Measurements from ENCODE around the gene SSU72. TPM values are rescaled to one million over a fixed set of nuclear protein-coding genes. Genes with fewer than 3 reads are reported as not detected.

The SSU72 gene
- total RNA-seq, 2 donors from 2014 or later = 80.4 to 90.2 TPM

GRCh38 chr1:1604374-1605033 is 29.8 kb upstream of the SSU72 start:
- DNase-seq (ENCODE audit: low spot score) = no peak
- no peak for TF ChIP-seq CTCF (IDR thresholded peaks at IDR 0.05)
- Histone ChIP-seq H3K27ac (no peak overlapping the region), H3K9me3 (no peaks in the 10 kb centered on the region), H3K27me3 (replicated peaks; ENCODE audit: insufficient read depth) (no peaks in the 10 kb centered on the region), H3K36me3 (no peaks in the 10 kb centered on the region), H3K4me3 (no peak overlapping the region), H3K4me1 (ENCODE audit: control insufficient read depth in 1 of 2, low read depth in 2 of 2) (peaks cover 0 to 8% of the 10 kb centered on the region in 2 donors)
- ATAC-seq (ENCODE audit: insufficient number of reproducible peaks, low FRiP score, low read depth) = no peak

GRCh38 chr1:1603671-1604373 is 29.2 kb upstream of the SSU72 start:
- H3K4me3 ChIP-seq = no peak overlapping the region
- DNase-seq (ENCODE audit: low spot score) (no peak), ATAC-seq (ENCODE audit: insufficient number of reproducible peaks, low FRiP score, low read depth) (no peak)
- no peaks in the 10 kb centered on the region for H3K27me3 ChIP-seq (replicated peaks; ENCODE audit: insufficient read depth)
- no peaks in the 10 kb centered on the region for H3K36me3 ChIP-seq
- no peak overlapping the region for H3K27ac ChIP-seq
- H3K4me1 ChIP-seq (ENCODE audit: control insufficient read depth in 1 of 2, low read depth in 2 of 2) = peaks cover 0 to 8% of the 10 kb centered on the region in 2 donors
- H3K9me3 ChIP-seq = no peaks in the 10 kb centered on the region
- no peak for TF ChIP-seq CTCF (IDR thresholded peaks at IDR 0.05)

- no peak for TF ChIP-seq CTCF (IDR thresholded peaks at IDR 0.05)
- DNase-seq (ENCODE audit: low spot score) (no peak), ATAC-seq (ENCODE audit: insufficient number of reproducible peaks, low FRiP score, low read depth) (no peak)
- H3K27ac ChIP-seq = no peak overlapping the region
- H3K9me3 ChIP-seq = no peaks in the 10 kb centered on the region
- no peaks in the 10 kb centered on the region for H3K36me3 ChIP-seq
- peaks cover 0 to 8% of the 10 kb centered on the region in 2 donors for H3K4me1 ChIP-seq (ENCODE audit: control insufficient read depth in 1 of 2, low read depth in 2 of 2)
- H3K4me3 ChIP-seq = no peak overlapping the region
- no peaks in the 10 kb centered on the region for H3K27me3 ChIP-seq (replicated peaks; ENCODE audit: insufficient read depth)
Observed at GRCh38 chr1:1602968-1603506, 28.4 kb upstream of the SSU72 start.

- ATAC-seq (ENCODE audit: insufficient number of reproducible peaks, low FRiP score, low read depth) = no peak
- no peak for TF ChIP-seq CTCF (IDR thresholded peaks at IDR 0.05)
- DNase-seq (ENCODE audit: low spot score) = no peak
- no peak overlapping the region for H3K27ac ChIP-seq
- no peaks in the 10 kb centered on the region for H3K27me3 ChIP-seq (replicated peaks; ENCODE audit: insufficient read depth)
- peaks cover 0 to 14% of the 10 kb centered on the region in 2 donors for H3K4me1 ChIP-seq (ENCODE audit: control insufficient read depth in 1 of 2, low read depth in 2 of 2)
- no peaks in the 10 kb centered on the region for H3K9me3 ChIP-seq
- no peaks in the 10 kb centered on the region for H3K36me3 ChIP-seq
- H3K4me3 ChIP-seq = no peak overlapping the region
Observed at GRCh38 chr1:1602304-1602967, 27.8 kb upstream of the SSU72 start.
